Neural crest cell (in vitro differentiated cells): ENCODE measurements around the gene CYP2S1. TPM values are rescaled to one million over a fixed set of nuclear protein-coding genes. Genes with fewer than 3 reads are reported as not detected.

Source experiments
- DNase-seq: peaks from one replicate; pipeline ENCODE4 v3.0.0; 2021; ENCODE audit warnings: low read depth, mixed read lengths, low spot score
- H3K27ac Mint-ChIP-seq: one replicate; pipeline ENCODE4 v1.8.0; 2021; ENCODE audit warnings: mild to moderate bottlenecking, mixed read lengths; ENCODE audit not compliant: unreplicated experiment
- H3K27me3 Mint-ChIP-seq: 2 replicates; pipeline ENCODE4 v1.8.0; 2021; ENCODE audit warnings: low read depth, mild to moderate bottlenecking, mixed read lengths
- H3K36me3 Mint-ChIP-seq: 2 replicates; pipeline ENCODE4 v1.8.0; 2021; ENCODE audit warnings: low read depth, mild to moderate bottlenecking, mixed read lengths
- H3K4me1 Mint-ChIP-seq: 2 replicates; pipeline ENCODE4 v1.8.0; 2021; ENCODE audit warnings: mixed read lengths
- H3K4me3 Mint-ChIP-seq: one replicate; pipeline ENCODE4 v1.8.0; 2021; ENCODE audit warnings: mild to moderate bottlenecking, mixed read lengths
- H3K9me3 Mint-ChIP-seq: 2 replicates; pipeline ENCODE4 v1.8.0; 2021; ENCODE audit warnings: mixed read lengths
- CTCF ChIP-seq: fragments of 200-600 bp; sonication (generic); conservative IDR thresholded peaks from 2 replicates; pipeline ENCODE4 v1.5.0; 2021; ENCODE audit warnings: antibody characterized with exemption, mild to moderate bottlenecking
- total RNA-seq: library from RNA; stranded (reverse); gene quantifications from 2 replicates; pipeline ENCODE4 v1.2.1, GENCODE V29; 2021

The CYP2S1 gene
- total RNA-seq, 1 donor from 2014 or later = not detected

- Mint-ChIP-seq H3K27me3 (peaks cover 51% of the 10 kb centered on the region), H3K36me3 (no peaks in the 10 kb centered on the region), H3K4me1 (peaks cover 71% of the 10 kb centered on the region), H3K9me3 (no peaks in the 10 kb centered on the region), H3K4me3 (peak overlapping the region; percentile 74), H3K27ac (peak overlapping the region; percentile 45)
- no peak for DNase-seq
- no peak for TF ChIP-seq CTCF
Observed at GRCh38 chr19:41221514-41222205, 28.6 kb downstream of the CYP2S1 start.

GRCh38 chr19:41222240-41222639 lies 29.2 kb downstream of the CYP2S1 start:
- H3K27me3 Mint-ChIP-seq = peaks cover 54% of the 10 kb centered on the region
- H3K4me3 Mint-ChIP-seq = peak overlapping the region; percentile 10
- H3K27ac Mint-ChIP-seq = peak overlapping the region; percentile 45
- no peaks in the 10 kb centered on the region for H3K36me3 Mint-ChIP-seq
- no peak for DNase-seq
- no peak for TF ChIP-seq CTCF
- H3K4me1 Mint-ChIP-seq = peaks cover 71% of the 10 kb centered on the region
- H3K9me3 Mint-ChIP-seq = no peaks in the 10 kb centered on the region

GRCh38 chr19:41223431-41224234 lies 30.6 kb downstream of the CYP2S1 start:
- H3K36me3 Mint-ChIP-seq = no peaks in the 10 kb centered on the region
- peak overlapping the region; percentile 51 for H3K27ac Mint-ChIP-seq
- H3K27me3 Mint-ChIP-seq = peaks cover 48% of the 10 kb centered on the region
- peak overlapping the region; percentile 7 for H3K4me3 Mint-ChIP-seq
- H3K4me1 Mint-ChIP-seq = peaks cover 62% of the 10 kb centered on the region
- TF ChIP-seq CTCF = no peak
- H3K9me3 Mint-ChIP-seq = no peaks in the 10 kb centered on the region
- DNase-seq = no peak

- DNase-seq = no peak
- Mint-ChIP-seq H3K27me3 (peaks cover 40% of the 10 kb centered on the region), H3K36me3 (no peaks in the 10 kb centered on the region)
Observed at GRCh38 chr19:41224632-41225031, 31.6 kb downstream of the CYP2S1 start.

More at GRCh38 chr19:41224632-41225031, 31.6 kb downstream of the CYP2S1 start:
- H3K27ac Mint-ChIP-seq = no peak overlapping the region
- TF ChIP-seq CTCF = no peak
- H3K4me1 Mint-ChIP-seq = peaks cover 55% of the 10 kb centered on the region
- H3K4me3 Mint-ChIP-seq = peak overlapping the region; percentile 26
- no peaks in the 10 kb centered on the region for H3K9me3 Mint-ChIP-seq
